Measurements from ENCODE around the gene CD84. TPM values are rescaled to one million over a fixed set of nuclear protein-coding genes. Genes with fewer than 3 reads are reported as not detected.
"Not testable (repeated sequence)": the region's sequence is repeated elsewhere in the genome, so short reads cannot be mapped to it uniquely, and the experiment has no call there.

CD84 gene
- total RNA-seq, 1 donor = not detected

GRCh38 chr1:160567341-160567740 lies 12.0 kb downstream of the CD84 start:
- TF ChIP-seq, protein P1, sequence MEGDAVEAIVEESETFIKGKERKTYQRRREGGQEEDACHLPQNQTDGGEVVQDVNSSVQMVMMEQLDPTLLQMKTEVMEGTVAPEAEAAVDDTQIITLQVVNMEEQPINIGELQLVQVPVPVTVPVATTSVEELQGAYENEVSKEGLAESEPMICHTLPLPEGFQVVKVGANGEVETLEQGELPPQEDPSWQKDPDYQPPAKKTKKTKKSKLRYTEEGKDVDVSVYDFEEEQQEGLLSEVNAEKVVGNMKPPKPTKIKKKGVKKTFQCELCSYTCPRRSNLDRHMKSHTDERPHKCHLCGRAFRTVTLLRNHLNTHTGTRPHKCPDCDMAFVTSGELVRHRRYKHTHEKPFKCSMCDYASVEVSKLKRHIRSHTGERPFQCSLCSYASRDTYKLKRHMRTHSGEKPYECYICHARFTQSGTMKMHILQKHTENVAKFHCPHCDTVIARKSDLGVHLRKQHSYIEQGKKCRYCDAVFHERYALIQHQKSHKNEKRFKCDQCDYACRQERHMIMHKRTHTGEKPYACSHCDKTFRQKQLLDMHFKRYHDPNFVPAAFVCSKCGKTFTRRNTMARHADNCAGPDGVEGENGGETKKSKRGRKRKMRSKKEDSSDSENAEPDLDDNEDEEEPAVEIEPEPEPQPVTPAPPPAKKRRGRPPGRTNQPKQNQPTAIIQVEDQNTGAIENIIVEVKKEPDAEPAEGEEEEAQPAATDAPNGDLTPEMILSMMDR (IDR thresholded peaks at IDR 0.05; ENCODE audit: insufficient read depth, low read length) = no peak
- no peak for DNase-seq (ENCODE audit: low read depth)
- H3K4me3 ChIP-seq (ENCODE audit: low read depth, low read length) = no peak overlapping the region

DNA sequence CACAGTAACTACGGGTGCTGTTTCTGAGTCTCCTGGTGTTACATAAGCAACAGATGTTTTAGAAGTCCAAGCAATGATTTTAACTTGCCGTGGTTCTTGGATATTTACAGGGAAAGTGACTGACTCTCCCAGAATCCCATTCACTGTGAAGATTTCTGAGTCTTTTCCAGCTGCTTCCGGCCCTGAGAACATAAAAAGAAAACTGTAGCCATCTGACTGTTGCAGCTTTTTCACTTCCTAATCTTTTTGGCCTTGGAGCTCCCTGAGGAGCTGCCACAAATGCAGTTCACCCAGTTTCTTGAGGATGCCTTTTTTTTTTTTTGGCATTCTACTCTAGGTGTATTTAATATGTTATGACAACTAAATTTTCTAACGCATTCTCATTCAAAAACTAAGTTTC lies 13.7 kb downstream of the CD84 start:
- DNase-seq (ENCODE audit: low read depth) = no peak
- H3K4me3 ChIP-seq (ENCODE audit: low read depth, low read length) = no peak overlapping the region
- TF ChIP-seq, protein P1 (IDR thresholded peaks at IDR 0.05; ENCODE audit: insufficient read depth, low read length) = no peak

- not testable (repeated sequence) for H3K4me3 ChIP-seq (ENCODE audit: low read depth, low read length); DNase-seq (ENCODE audit: low read depth)
Measured at GRCh38 chr1:160563230-160563629, 16.1 kb downstream of the CD84 start.

GRCh38 chr1:160562745-160563144 lies 16.6 kb downstream of the CD84 start:
- H3K4me3 ChIP-seq (ENCODE audit: low read depth, low read length); DNase-seq (ENCODE audit: low read depth): not testable (repeated sequence)

DNA sequence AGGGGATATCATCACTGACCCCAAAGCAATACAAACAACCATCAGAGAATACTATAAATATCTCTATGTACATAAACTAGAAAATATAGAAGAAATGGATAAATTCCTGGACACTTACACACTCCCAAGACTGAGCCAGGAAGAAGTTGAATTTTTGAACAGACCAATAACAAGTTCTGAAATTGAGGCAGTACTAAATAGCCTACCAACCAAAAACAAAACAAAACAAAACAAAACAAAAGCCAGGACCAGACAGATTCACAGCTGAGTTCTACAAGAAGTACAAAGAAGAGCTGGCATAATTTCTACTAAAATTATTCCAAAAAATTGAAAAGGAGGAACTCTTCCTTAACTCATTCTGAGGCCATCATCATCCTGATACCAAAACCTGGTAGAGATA lies 18.5 kb downstream of the CD84 start:
- no peak overlapping the region for H3K4me3 ChIP-seq (ENCODE audit: low read depth, low read length)
- TF ChIP-seq, protein P1 (IDR thresholded peaks at IDR 0.05; ENCODE audit: insufficient read depth, low read length) = no peak
- no peak for DNase-seq (ENCODE audit: low read depth)

GRCh38 chr1:160560045-160560705 lies 19.1 kb downstream of the CD84 start:
- no peak for DNase-seq (ENCODE audit: low read depth)
- no peak overlapping the region for H3K4me3 ChIP-seq (ENCODE audit: low read depth, low read length)
- TF ChIP-seq, protein P1 (IDR thresholded peaks at IDR 0.05; ENCODE audit: insufficient read depth, low read length) = no peak

DNA sequence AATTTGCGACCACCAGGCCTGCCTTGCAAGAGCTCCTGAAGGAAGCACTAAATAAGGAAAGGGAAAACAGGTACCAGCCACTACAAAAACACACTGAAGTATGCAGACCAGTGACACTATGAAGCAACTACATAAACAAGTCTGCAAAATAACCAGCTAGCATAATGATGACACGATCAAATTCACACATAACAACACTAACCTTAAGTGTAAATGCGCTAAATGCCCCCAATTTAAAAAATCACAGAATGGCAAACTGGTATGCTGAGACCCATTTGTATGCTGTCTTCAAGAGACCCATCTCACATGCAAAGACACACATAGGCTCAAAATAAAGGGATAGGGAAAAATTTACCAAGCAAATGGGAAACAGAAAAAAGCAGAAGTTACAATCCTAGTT lies 19.9 kb downstream of the CD84 start:
- H3K4me3 ChIP-seq (ENCODE audit: low read depth, low read length); DNase-seq (ENCODE audit: low read depth): not testable (repeated sequence)

DNA sequence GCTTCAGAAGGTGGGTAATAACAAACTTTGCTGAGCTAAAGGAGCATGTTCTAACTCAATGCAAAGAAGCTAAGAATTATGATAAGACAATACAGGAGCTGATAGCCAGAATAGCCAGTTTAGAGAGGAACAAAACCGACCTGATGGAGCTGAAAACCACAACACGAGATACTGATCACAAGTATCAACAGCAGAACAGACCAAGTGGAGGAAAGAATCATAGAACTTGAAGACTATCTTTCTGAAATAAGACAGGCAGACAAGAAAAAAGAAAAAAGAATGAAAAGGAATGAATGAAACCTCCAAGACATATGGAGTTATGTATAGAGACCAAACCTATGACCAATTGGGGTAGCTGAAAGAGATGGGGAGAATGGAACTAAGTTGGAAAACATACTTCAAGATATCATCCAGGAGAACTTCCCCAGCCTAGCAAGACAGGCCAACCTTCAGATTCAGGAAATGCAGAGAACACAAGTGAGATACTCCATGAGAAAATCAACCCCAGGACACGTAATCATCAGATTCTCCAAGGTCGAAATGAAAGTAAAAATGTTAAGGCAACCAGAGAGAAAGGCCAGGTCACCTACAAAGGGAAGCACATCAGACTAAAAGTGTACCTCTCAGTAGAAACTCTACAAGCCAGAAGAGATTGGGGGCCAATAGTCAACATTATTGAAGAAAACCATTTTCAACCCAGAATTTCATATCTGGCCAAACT lies 20.5 kb downstream of the CD84 start:
- DNase-seq (ENCODE audit: low read depth) = no peak
- H3K4me3 ChIP-seq (ENCODE audit: low read depth, low read length) = no peak overlapping the region

More for the DNA sequence above, 20.5 kb downstream of the CD84 start:
- TF ChIP-seq, protein P1 (IDR thresholded peaks at IDR 0.05; ENCODE audit: insufficient read depth, low read length) = no peak
